GM10266 (cell line): ENCODE data around the gene NELFE.

Source experiments
- DNase-seq: peaks from one replicate; pipeline ENCODE4 v3.0.0; 2012; ENCODE audit errors: extremely low spot score
- CTCF ChIP-seq: IDR thresholded peaks from 2 replicates; pipeline ENCODE4 v1.5.1; 2012; ENCODE audit warnings: mild to moderate bottlenecking, low read depth; ENCODE audit not compliant: control insufficient read depth, insufficient read depth; ENCODE audit errors: missing control alignments

The NELFE gene

GRCh38 chr6:31966506-31966905, 7.7 kb upstream of the NELFE start:
- no peak for DNase-seq
- no peak for TF ChIP-seq CTCF

GRCh38 chr6:31965700-31966099, 6.9 kb upstream of the NELFE start:
- DNase-seq, result no peak
- no peak for TF ChIP-seq CTCF

- no peak for DNase-seq
- no peak for TF ChIP-seq CTCF
Observed at GRCh38 chr6:31963921-31964320, 5.2 kb upstream of the NELFE start.

- no peak for DNase-seq
- TF ChIP-seq CTCF, result no peak
Observed at GRCh38 chr6:31961616-31962015, 2.8 kb upstream of the NELFE start.

- no peak for DNase-seq
- no peak for TF ChIP-seq CTCF
Observed at GRCh38 chr6:31958412-31958740, 395 bp downstream of the NELFE start.

- no peak for TF ChIP-seq CTCF
- DNase-seq, result no peak
Observed at GRCh38 chr6:31956796-31957195, 2.0 kb downstream of the NELFE start.

- TF ChIP-seq CTCF, result no peak
- no peak for DNase-seq
Observed at GRCh38 chr6:31954511-31954910, 4.3 kb downstream of the NELFE start.
